Fibroblast of pulmonary artery (primary cell): ENCODE measurements around the gene TGDS.

Experiments used
- DNase-seq: peaks from one replicate; pipeline ENCODE4 v3.0.0-alpha.2; 2010; ENCODE audit warnings: low read depth
- H3K4me3 ChIP-seq: replicated peaks from 2 replicates; pipeline ENCODE4 v1.5.1; 2011; ENCODE audit warnings: low read depth, mild to moderate bottlenecking, control low read depth, low read length, moderate library complexity
- TF ChIP-seq, protein P1 (sequence below): IDR thresholded peaks from 2 replicates; pipeline ENCODE4 v1.5.1; 2011; ENCODE audit warnings: mild to moderate bottlenecking, control low read depth, low read length, inconsistent platforms; ENCODE audit errors: missing control alignments

The TGDS gene

DNA sequence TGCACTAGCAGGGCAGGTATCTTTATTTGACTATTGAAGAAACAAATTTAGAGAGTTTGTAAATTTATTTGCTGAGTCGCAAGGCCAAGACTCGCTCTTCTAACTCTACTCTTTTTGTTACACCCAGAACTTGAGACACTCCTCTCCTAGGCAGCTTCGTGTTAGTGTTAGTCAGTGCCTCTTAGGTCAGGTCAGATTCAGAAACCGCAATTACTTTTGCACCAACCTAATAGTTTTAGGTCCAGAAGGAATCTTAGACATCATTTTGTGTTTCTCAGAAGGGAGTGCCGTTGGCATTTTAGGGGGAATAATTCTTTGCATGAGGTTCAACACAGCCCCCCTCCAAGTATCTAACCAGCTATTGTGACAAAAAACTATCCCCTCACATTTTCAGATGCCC is 14.5 kb upstream of the TGDS start:
- H3K4me3 ChIP-seq, result no peak overlapping the region
- TF ChIP-seq, protein P1, sequence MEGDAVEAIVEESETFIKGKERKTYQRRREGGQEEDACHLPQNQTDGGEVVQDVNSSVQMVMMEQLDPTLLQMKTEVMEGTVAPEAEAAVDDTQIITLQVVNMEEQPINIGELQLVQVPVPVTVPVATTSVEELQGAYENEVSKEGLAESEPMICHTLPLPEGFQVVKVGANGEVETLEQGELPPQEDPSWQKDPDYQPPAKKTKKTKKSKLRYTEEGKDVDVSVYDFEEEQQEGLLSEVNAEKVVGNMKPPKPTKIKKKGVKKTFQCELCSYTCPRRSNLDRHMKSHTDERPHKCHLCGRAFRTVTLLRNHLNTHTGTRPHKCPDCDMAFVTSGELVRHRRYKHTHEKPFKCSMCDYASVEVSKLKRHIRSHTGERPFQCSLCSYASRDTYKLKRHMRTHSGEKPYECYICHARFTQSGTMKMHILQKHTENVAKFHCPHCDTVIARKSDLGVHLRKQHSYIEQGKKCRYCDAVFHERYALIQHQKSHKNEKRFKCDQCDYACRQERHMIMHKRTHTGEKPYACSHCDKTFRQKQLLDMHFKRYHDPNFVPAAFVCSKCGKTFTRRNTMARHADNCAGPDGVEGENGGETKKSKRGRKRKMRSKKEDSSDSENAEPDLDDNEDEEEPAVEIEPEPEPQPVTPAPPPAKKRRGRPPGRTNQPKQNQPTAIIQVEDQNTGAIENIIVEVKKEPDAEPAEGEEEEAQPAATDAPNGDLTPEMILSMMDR, result no peak
- no peak for DNase-seq

DNA sequence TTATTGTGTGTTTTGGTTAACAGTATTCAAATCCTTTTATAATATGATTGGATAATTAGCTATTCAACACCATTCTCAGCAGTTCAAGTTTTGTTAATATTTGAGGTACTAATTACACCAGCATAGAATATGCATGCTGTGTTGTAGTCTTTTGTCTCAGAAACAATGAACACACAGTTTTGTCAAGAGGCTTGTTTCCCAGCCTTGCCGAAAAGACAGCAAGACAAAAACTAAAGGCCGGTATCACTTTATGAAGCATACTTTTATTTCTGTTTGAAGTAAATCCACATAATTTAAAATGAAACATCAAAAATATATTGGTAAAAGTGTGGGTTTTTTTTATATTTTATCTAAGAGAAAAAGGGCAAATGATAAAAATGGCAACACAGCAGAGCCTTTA is 13.2 kb upstream of the TGDS start:
- TF ChIP-seq, protein P1, result no peak
- no peak for DNase-seq
- H3K4me3 ChIP-seq, result no peak overlapping the region

DNA sequence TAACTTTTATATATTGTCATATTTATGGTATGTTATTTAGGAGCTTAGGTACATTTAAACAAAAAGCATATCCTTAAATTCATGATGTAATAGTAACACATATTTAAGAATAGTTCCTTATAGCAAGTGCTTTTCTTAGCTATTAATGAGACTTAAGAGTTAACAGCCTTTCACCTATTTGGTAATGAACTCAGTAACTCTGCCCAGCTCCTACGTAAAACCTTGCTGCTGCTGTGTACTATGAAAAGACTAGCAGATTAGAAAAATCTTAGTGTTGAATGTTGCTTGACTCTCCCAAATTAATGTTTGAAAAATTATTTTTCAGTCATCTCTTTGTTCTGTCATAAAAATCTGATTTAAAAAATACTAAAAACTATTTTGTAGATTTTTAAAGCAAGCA is 12.6 kb upstream of the TGDS start:
- H3K4me3 ChIP-seq, result no peak overlapping the region
- TF ChIP-seq, protein P1, result no peak
- no peak for DNase-seq

DNA sequence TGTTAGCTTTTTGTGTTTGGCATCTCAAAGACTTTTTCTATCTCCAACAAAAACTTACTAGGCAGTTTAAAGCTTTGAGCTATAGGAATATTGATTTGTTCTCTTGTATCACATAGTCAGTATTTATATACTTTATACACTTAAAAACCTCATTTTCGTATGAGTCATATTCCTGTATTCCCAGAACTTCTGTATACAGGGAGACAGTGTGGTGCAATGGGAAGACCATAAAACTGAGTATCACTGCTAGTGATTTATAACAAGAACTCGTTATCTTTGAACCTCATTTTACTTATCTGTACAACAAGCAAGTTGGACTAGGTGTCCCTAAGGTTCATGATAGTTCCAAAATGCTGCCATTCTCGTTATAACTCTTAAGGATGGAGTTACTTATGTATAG is 12.0 kb upstream of the TGDS start:
- no peak for DNase-seq
- TF ChIP-seq, protein P1, result no peak

DNA sequence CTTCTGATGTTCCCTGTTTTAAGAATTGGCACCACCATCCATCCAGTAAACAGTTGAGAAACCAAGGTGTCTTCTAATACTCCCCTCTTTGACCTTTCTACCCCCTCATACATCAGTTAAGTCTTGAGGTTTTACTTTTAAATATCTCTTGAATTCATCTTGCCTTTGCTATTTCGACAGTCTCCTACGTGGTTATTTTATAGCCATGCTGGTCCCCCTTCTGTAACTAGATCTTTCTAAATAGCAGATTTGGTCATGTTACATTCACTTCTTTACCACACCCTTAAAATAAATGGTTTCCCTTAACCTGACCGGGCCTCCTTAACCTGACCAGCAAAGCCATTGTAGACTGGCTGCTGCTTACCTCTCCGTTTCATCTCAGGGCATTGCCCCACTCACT is 11.1 kb upstream of the TGDS start:
- TF ChIP-seq, protein P1, result no peak
- DNase-seq, result no peak
- H3K4me3 ChIP-seq, result no peak overlapping the region

More for the DNA sequence above, 12.0 kb upstream of the TGDS start:
- H3K4me3 ChIP-seq, result no peak overlapping the region

DNA sequence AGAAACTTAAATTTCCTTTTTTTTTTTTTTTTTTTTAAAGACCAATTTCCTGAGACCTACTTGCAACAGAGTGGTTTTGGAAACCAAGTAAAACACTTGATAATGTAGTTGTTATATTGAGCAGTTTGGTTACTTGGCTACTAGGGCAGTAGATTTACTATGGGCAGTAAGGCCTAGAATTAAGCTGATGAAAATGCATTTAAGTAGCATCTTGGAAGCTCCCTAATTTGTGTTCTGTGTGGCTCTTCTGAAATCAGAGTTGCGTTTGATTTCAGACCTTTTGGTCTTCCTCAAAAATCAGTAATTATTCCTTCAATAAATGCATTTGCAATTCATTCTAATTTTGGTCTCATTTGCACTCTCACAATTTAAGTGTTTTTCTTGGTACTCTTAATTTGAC is 6.5 kb upstream of the TGDS start:
- H3K4me3 ChIP-seq, result peak overlapping the region; percentile 83
- TF ChIP-seq, protein P1, result no peak
- DNase-seq, result peak; percentile 6

DNA sequence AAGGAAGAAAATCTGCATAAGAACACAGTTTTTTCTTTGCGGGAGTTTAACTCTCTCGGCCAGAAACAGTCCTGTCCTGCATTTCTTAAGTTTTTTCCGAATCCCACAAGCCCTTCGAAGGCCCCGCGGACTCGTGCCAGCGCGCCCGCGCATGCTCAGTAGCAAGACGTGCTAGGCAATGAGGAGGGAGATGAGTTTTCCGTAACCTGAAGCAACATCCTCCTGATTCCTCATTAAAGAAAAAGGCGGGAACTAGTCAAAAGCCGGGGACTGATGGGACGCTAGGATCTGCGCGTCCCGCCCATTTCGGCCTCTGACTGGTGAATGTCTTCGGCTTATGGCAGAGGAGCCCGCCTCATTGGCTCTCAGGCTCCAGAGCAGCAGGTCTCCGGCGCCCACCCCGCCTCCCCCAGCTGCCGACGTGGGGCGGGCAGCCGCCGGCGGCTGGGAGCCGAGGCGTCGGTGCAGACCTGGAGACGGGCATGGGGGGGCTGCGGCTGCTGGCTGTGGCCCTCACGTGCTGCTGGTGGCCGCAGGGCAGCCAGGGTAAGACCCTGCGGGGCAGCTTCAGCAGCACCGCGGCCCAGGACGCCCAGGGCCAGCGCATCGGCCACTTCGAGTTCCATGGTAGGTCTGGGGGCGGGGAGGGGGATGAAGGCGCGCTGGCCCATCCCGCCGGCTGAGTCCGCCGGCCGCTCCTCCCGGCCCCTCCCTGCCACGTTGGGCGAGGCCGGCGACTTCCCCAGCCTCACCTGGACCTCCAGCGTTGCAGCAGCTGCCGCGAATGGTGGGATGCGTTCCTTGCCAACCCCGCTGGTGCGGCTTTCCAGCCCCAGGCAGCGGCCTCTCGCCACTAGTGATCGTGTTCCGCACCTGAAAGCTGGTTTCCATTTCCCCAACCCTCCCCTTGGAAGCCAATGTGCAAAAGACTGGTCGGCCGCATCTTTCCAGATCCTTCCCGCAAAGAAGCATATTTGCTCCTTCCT is 5.8 kb upstream of the TGDS start, which contains the start of gene GPR180:
Gene GPR180 (plus strand): TSS at position 412 of the 986 bp plus-strand sequence. CDS start 71 bp downstream, at position 483.
- peak; percentile 100 for DNase-seq
- TF ChIP-seq, protein P1, result no peak
- peak within 1 kb of the TSS; percentile 83 for H3K4me3 ChIP-seq
